HG02678 (cell line): ENCODE data around the gene B9D2.

ENCODE experiments used
- ATAC-seq: cut with Tn5 transposase; IDR thresholded peaks from one replicate; pipeline ENCODE4 v1.9.1; 2021; ENCODE audit warnings: mild to moderate bottlenecking, moderate library complexity; ENCODE audit not compliant: unreplicated experiment

B9D2 gene

GRCh38 chr19:41330481-41330880, 33.5 kb downstream of the B9D2 start:
- no peak for ATAC-seq

- ATAC-seq = no peak
These were observed 35.1 kb downstream of the B9D2 start for GRCh38 chr19:41328842-41329225.

GRCh38 chr19:41328157-41328841, 35.6 kb downstream of the B9D2 start:
- peak; percentile 5 for ATAC-seq

- peak; percentile 63 for ATAC-seq
These were observed 36.3 kb downstream of the B9D2 start for GRCh38 chr19:41327576-41328156.

GRCh38 chr19:41327076-41327575, 36.8 kb downstream of the B9D2 start:
- no peak for ATAC-seq

- no peak for ATAC-seq
These were observed 37.8 kb downstream of the B9D2 start for GRCh38 chr19:41325947-41326706.

GRCh38 chr19:41325640-41325946, 38.4 kb downstream of the B9D2 start:
- ATAC-seq = no peak

- no peak for ATAC-seq
These were observed 38.9 kb downstream of the B9D2 start for GRCh38 chr19:41324921-41325639.

GRCh38 chr19:41324231-41324702, 39.7 kb downstream of the B9D2 start:
- no peak for ATAC-seq

GRCh38 chr19:41323430-41324125, 40.4 kb downstream of the B9D2 start:
- ATAC-seq = no peak

GRCh38 chr19:41323023-41323422, 40.9 kb downstream of the B9D2 start:
- ATAC-seq = no peak

- ATAC-seq = no peak
These were observed 41.5 kb downstream of the B9D2 start for GRCh38 chr19:41322451-41322850.

- ATAC-seq = no peak
These were observed 42.2 kb downstream of the B9D2 start for GRCh38 chr19:41321600-41322270.

- no peak for ATAC-seq
These were observed 42.7 kb downstream of the B9D2 start for GRCh38 chr19:41321204-41321599.

GRCh38 chr19:41320568-41320967, 43.4 kb downstream of the B9D2 start:
- no peak for ATAC-seq

GRCh38 chr19:41320185-41320518, 43.8 kb downstream of the B9D2 start:
- ATAC-seq = no peak

GRCh38 chr19:41319500-41320184, 44.3 kb downstream of the B9D2 start:
- no peak for ATAC-seq

GRCh38 chr19:41318696-41319499, 45.1 kb downstream of the B9D2 start:
- ATAC-seq = no peak
